HPDE6-E6E7 (cell line): ENCODE results near the gene BIRC5.
"Not testable (repeated sequence)": the region's sequence is repeated elsewhere in the genome, so short reads cannot be mapped to it uniquely, and the experiment has no call there.

Source experiments
- DNase-seq: peaks from one replicate; pipeline ENCODE4 v3.0.0; 2011; ENCODE audit warnings: missing footprints; ENCODE audit errors: extremely low spot score

Gene BIRC5

GRCh38 chr17:78214016-78214705 lies at the start of gene BIRC5:
TSS of gene BIRC5 (plus strand) at chr17:78214253. CDS start at chr17:78214317, 64 bp downstream.
- DNase-seq = peak; percentile 82

- DNase-seq = no peak
These were observed 49.1 kb upstream of the BIRC5 start for GRCh38 chr17:78164748-78165607.

GRCh38 chr17:78166416-78166815 lies 47.6 kb upstream of the BIRC5 start:
- no peak for DNase-seq

- no peak for DNase-seq
These were observed 45.7 kb upstream of the BIRC5 start, which contains the start of gene SYNGR2 for GRCh38 chr17:78168242-78168902. TSS of gene SYNGR2 (plus strand) at chr17:78168581. CDS start at chr17:78168617, 36 bp downstream.

GRCh38 chr17:78168903-78169793 lies 44.9 kb upstream of the BIRC5 start:
- DNase-seq = no peak

- no peak for DNase-seq
These were observed 43.1 kb upstream of the BIRC5 start for GRCh38 chr17:78170692-78171590.

GRCh38 chr17:78171591-78172248 lies 42.3 kb upstream of the BIRC5 start:
- not testable (repeated sequence) for DNase-seq

GRCh38 chr17:78172249-78173051 lies 41.6 kb upstream of the BIRC5 start:
- no peak for DNase-seq

GRCh38 chr17:78173097-78173715 lies 40.8 kb upstream of the BIRC5 start:
- no peak for DNase-seq

GRCh38 chr17:78174346-78174869 lies 39.6 kb upstream of the BIRC5 start:
- no peak for DNase-seq

GRCh38 chr17:78174870-78175642 lies 39.0 kb upstream of the BIRC5 start:
- no peak for DNase-seq

- DNase-seq = no peak
These were observed 38.4 kb upstream of the BIRC5 start for GRCh38 chr17:78175643-78175981.

- no peak for DNase-seq
These were observed 37.5 kb upstream of the BIRC5 start for GRCh38 chr17:78176548-78177025.

GRCh38 chr17:78179372-78179771 lies 34.7 kb upstream of the BIRC5 start:
- no peak for DNase-seq

- DNase-seq = no peak
These were observed 34.0 kb upstream of the BIRC5 start for GRCh38 chr17:78180083-78180482.

- DNase-seq = no peak
These were observed 33.5 kb upstream of the BIRC5 start for GRCh38 chr17:78180508-78180907.

- no peak for DNase-seq
These were observed 31.5 kb upstream of the BIRC5 start for GRCh38 chr17:78182504-78182903.
